ENCODE results near the gene ADRA2A.

The ADRA2A gene

DNA sequence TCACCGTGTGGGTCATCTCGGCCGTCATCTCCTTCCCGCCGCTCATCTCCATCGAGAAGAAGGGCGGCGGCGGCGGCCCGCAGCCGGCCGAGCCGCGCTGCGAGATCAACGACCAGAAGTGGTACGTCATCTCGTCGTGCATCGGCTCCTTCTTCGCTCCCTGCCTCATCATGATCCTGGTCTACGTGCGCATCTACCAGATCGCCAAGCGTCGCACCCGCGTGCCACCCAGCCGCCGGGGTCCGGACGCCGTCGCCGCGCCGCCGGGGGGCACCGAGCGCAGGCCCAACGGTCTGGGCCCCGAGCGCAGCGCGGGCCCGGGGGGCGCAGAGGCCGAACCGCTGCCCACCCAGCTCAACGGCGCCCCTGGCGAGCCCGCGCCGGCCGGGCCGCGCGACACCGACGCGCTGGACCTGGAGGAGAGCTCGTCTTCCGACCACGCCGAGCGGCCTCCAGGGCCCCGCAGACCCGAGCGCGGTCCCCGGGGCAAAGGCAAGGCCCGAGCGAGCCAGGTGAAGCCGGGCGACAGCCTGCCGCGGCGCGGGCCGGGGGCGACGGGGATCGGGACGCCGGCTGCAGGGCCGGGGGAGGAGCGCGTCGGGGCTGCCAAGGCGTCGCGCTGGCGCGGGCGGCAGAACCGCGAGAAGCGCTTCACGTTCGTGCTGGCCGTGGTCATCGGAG lies 1.8 kb downstream of the ADRA2A start:
- no peak overlapping the region for H3K4me3 ChIP-seq (replicated peaks; ENCODE audit: insufficient read depth, low read length)
- H3K27ac ChIP-seq (replicated peaks): no peak overlapping the region
- TF ChIP-seq SPI1 (IDR thresholded peaks at IDR 0.05; ENCODE audit: borderline replicate concordance, low read depth) (no peak), GABPA (IDR thresholded peaks at IDR 0.05; ENCODE audit: low read depth) (no peak), CTCF (IDR thresholded peaks at IDR 0.05; ENCODE audit: insufficient read depth, low read length) (no peak), POLR2AphosphoS5 (IDR thresholded peaks at IDR 0.05; ENCODE audit: low read depth) (no peak)
- TF ChIP-seq, protein P1, sequence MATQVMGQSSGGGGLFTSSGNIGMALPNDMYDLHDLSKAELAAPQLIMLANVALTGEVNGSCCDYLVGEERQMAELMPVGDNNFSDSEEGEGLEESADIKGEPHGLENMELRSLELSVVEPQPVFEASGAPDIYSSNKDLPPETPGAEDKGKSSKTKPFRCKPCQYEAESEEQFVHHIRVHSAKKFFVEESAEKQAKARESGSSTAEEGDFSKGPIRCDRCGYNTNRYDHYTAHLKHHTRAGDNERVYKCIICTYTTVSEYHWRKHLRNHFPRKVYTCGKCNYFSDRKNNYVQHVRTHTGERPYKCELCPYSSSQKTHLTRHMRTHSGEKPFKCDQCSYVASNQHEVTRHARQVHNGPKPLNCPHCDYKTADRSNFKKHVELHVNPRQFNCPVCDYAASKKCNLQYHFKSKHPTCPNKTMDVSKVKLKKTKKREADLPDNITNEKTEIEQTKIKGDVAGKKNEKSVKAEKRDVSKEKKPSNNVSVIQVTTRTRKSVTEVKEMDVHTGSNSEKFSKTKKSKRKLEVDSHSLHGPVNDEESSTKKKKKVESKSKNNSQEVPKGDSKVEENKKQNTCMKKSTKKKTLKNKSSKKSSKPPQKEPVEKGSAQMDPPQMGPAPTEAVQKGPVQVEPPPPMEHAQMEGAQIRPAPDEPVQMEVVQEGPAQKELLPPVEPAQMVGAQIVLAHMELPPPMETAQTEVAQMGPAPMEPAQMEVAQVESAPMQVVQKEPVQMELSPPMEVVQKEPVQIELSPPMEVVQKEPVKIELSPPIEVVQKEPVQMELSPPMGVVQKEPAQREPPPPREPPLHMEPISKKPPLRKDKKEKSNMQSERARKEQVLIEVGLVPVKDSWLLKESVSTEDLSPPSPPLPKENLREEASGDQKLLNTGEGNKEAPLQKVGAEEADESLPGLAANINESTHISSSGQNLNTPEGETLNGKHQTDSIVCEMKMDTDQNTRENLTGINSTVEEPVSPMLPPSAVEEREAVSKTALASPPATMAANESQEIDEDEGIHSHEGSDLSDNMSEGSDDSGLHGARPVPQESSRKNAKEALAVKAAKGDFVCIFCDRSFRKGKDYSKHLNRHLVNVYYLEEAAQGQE (IDR thresholded peaks at IDR 0.05; ENCODE audit: insufficient replicate concordance, low read depth): no peak
- peaks cover 33% of the 10 kb centered on the region for H3K27me3 ChIP-seq (ENCODE audit: insufficient read depth, poor library complexity, severe bottlenecking)
- DNase-seq (ENCODE audit: low read depth in 1 of 2, low spot score in 1 of 2): no peak

GRCh38 chr10:111079241-111079760 lies 2.5 kb downstream of the ADRA2A start:
- H3K27ac ChIP-seq (replicated peaks): no peak overlapping the region
- no peak for DNase-seq (ENCODE audit: low read depth in 1 of 2, low spot score in 1 of 2)
- TF ChIP-seq, protein P1 (IDR thresholded peaks at IDR 0.05; ENCODE audit: insufficient replicate concordance, low read depth): no peak
- no peak for TF ChIP-seq POLR2AphosphoS5 (IDR thresholded peaks at IDR 0.05; ENCODE audit: low read depth)
- TF ChIP-seq CTCF (IDR thresholded peaks at IDR 0.05; ENCODE audit: insufficient read depth, low read length): no peak
- TF ChIP-seq GABPA (IDR thresholded peaks at IDR 0.05; ENCODE audit: low read depth): no peak
- no peak for TF ChIP-seq SPI1 (IDR thresholded peaks at IDR 0.05; ENCODE audit: borderline replicate concordance, low read depth)
- H3K4me3 ChIP-seq (replicated peaks; ENCODE audit: insufficient read depth, low read length): no peak overlapping the region
- peaks cover 28% of the 10 kb centered on the region for H3K27me3 ChIP-seq (ENCODE audit: insufficient read depth, poor library complexity, severe bottlenecking)

- no peak for DNase-seq (ENCODE audit: low read depth in 1 of 2, low spot score in 1 of 2)
- H3K27ac ChIP-seq (replicated peaks): no peak overlapping the region
- H3K4me3 ChIP-seq (replicated peaks; ENCODE audit: insufficient read depth, low read length): no peak overlapping the region
- TF ChIP-seq POLR2AphosphoS5 (IDR thresholded peaks at IDR 0.05; ENCODE audit: low read depth) (no peak), SPI1 (IDR thresholded peaks at IDR 0.05; ENCODE audit: borderline replicate concordance, low read depth) (no peak), GABPA (IDR thresholded peaks at IDR 0.05; ENCODE audit: low read depth) (no peak), CTCF (IDR thresholded peaks at IDR 0.05; ENCODE audit: insufficient read depth, low read length) (no peak)
- TF ChIP-seq, protein P1 (IDR thresholded peaks at IDR 0.05; ENCODE audit: insufficient replicate concordance, low read depth): no peak
- H3K27me3 ChIP-seq (ENCODE audit: insufficient read depth, poor library complexity, severe bottlenecking): peaks cover 23% of the 10 kb centered on the region
Measured at GRCh38 chr10:111079781-111080180, 3.0 kb downstream of the ADRA2A start.
